GM12878 (cell line): ENCODE data around the gene RCAN2. TPM values are rescaled to one million over a fixed set of nuclear protein-coding genes. Genes with fewer than 3 reads are reported as not detected.

Source experiments
- ATAC-seq: fragments of 200-7000 bp; cut with Tn5 transposase; 3 replicates; pipeline ENCODE4 v1.9.1; 2020; ENCODE audit warnings: mild to moderate bottlenecking, moderate library complexity
- BruUV-seq: library from RNA; stranded (reverse); fragments of 400-500 nt; replicated peaks from 2 replicates; lab custom pipeline; 2021; lab: Mats Ljungman, UMichigan
- CTCF ChIA-PET: fragments of 300-600 bp; sonication (Branson Sonifier 250); formaldehyde crosslinking; extraction: SDS; loops from one replicate; lab custom pipeline; 2021; ENCODE audit warnings: inconsistent platforms; lab: Yijun Ruan, JAX
- POLR2A ChIA-PET: fragments of 350-600 bp; formaldehyde crosslinking; extraction: SDS; loops from one replicate; lab custom pipeline; 2021; ENCODE audit warnings: inconsistent platforms; lab: Charles Lee
- RAD21 ChIA-PET: fragments of 300-600 bp; sonication (Branson Sonifier 250); formaldehyde crosslinking; loops from one replicate; lab custom pipeline; 2023; ENCODE audit warnings: antibody characterized with exemption; ENCODE audit not compliant: unreplicated experiment; lab: Charles Lee
- SMC1A ChIA-PET: fragments of 300-600 bp; sonication (Branson Sonifier 250); formaldehyde crosslinking; loops from one replicate; lab custom pipeline; 2023; ENCODE audit not compliant: unreplicated experiment, uncharacterized antibody; lab: Charles Lee
- DNase-seq: peaks from one replicate; pipeline ENCODE4 v3.0.0-alpha.2; 2011; ENCODE audit warnings: low read depth, low spot score
- FAIRE-seq: peaks from 3 replicates; lab custom pipeline; 2011; peaks lifted over from hg19 to GRCh38; lab: Jason Lieb, UNC
- H2AFZ ChIP-seq: 2 replicates; pipeline ENCODE4 v1.6.0; 2011; ENCODE audit warnings: low read depth, low read length, control low read depth; ENCODE audit not compliant: control insufficient read depth
- H3K27ac ChIP-seq: 2 replicates; pipeline ENCODE4 v1.5.1; 2011; ENCODE audit warnings: control low read depth; ENCODE audit not compliant: control insufficient read depth, insufficient read depth
- H3K27me3 ChIP-seq, 2 experiments: replicated peaks in 1 of 2; 2 replicates each; pipeline versions ENCODE4 v1.6.0 to v1.6.1; 2011; ENCODE audit warnings: low read length in 1 of 2; ENCODE audit not compliant: control insufficient read depth in 2 of 2, insufficient read depth in 2 of 2
- H3K36me3 ChIP-seq, 2 experiments: 2 replicates each; pipeline ENCODE4 v1.5.1; 2011; ENCODE audit warnings: low read length in 1 of 2; ENCODE audit not compliant: control insufficient read depth in 2 of 2, insufficient read depth in 2 of 2
- H3K4me1 ChIP-seq: 2 replicates; pipeline ENCODE4 v1.6.1; 2011; ENCODE audit warnings: mild to moderate bottlenecking, low read length, moderate library complexity, mixed read lengths; ENCODE audit not compliant: control insufficient read depth, insufficient read depth
- H3K4me2 ChIP-seq: 2 replicates; pipeline ENCODE4 v1.6.0; 2011; ENCODE audit warnings: control low read depth; ENCODE audit not compliant: control insufficient read depth, insufficient read depth
- H3K4me3 ChIP-seq: fragments of 200-600 bp; sonication (generic); 2 replicates; pipeline ENCODE4 v1.5.1; 2016
- H3K79me2 ChIP-seq: 2 replicates; pipeline ENCODE4 v1.6.0; 2011; ENCODE audit warnings: low read length; ENCODE audit not compliant: control insufficient read depth, insufficient read depth
- H3K9ac ChIP-seq: 2 replicates; pipeline ENCODE4 v1.8.0; 2011; ENCODE audit warnings: low read length, control low read depth, mixed read lengths; ENCODE audit not compliant: control insufficient read depth, insufficient read depth
- H3K9me3 ChIP-seq: replicated peaks from 3 replicates; pipeline ENCODE4 v1.5.1; 2011; ENCODE audit warnings: mild to moderate bottlenecking, low read length; ENCODE audit not compliant: control insufficient read depth, insufficient read depth
- H4K20me1 ChIP-seq: 2 replicates; pipeline ENCODE4 v1.6.0; 2011; ENCODE audit not compliant: control insufficient read depth, insufficient read depth
- BMI1 ChIP-seq: fragments of 450-650 bp; IDR thresholded peaks from 2 replicates; pipeline ENCODE4 v1.6.1; 2016; ENCODE audit warnings: mild to moderate bottlenecking, moderate library complexity, borderline replicate concordance
- IKZF1 ChIP-seq: fragments of 450-650 bp; conservative IDR thresholded peaks from 2 replicates; pipeline ENCODE4 v1.6.1; 2017; ENCODE audit warnings: antibody characterized with exemption, mild to moderate bottlenecking
- LARP7 ChIP-seq: fragments of 450-650 bp; IDR thresholded peaks from 2 replicates; pipeline ENCODE4 v1.6.1; 2017; ENCODE audit warnings: mild to moderate bottlenecking
- MYB ChIP-seq: fragments of 150-350 bp; IDR thresholded peaks from 2 replicates; pipeline ENCODE4 v1.6.1; 2014; ENCODE audit warnings: mild to moderate bottlenecking, low read depth, low read length, borderline replicate concordance
- PAX8 ChIP-seq: fragments of 450-650 bp; IDR thresholded peaks from 2 replicates; pipeline ENCODE4 v1.6.1; 2017; ENCODE audit warnings: mild to moderate bottlenecking, moderate library complexity
- PKNOX1 ChIP-seq: fragments of 450-650 bp; IDR thresholded peaks from 2 replicates; pipeline ENCODE4 v1.6.1; 2016; ENCODE audit warnings: mild to moderate bottlenecking
- TBL1XR1 ChIP-seq: IDR thresholded peaks from 2 replicates; pipeline ENCODE4 v1.6.1; 2012; ENCODE audit warnings: low read depth, low read length, improper control_type of control experiment
- TCF12 ChIP-seq: IDR thresholded peaks from 2 replicates; pipeline ENCODE4 v1.6.1; 2011; ENCODE audit warnings: low read depth, mild to moderate bottlenecking, low read length
- USF1 ChIP-seq: IDR thresholded peaks from 2 replicates; pipeline ENCODE4 v1.6.1; 2011; ENCODE audit warnings: borderline replicate concordance, low read depth, mild to moderate bottlenecking, moderate library complexity, mixed read lengths, low read length; ENCODE audit not compliant: insufficient read depth; ENCODE audit errors: extremely low read length
- ZBTB11 ChIP-seq: fragments of 450-650 bp; formaldehyde crosslinking; IDR thresholded peaks from 2 replicates; pipeline ENCODE4 v1.5.0; 2022; ENCODE audit warnings: mild to moderate bottlenecking, missing genetic modification characterization
- ZNF207 ChIP-seq: fragments of 450-650 bp; IDR thresholded peaks from 2 replicates; pipeline ENCODE4 v1.6.1; 2014; ENCODE audit warnings: antibody characterized with exemption, mild to moderate bottlenecking, borderline replicate concordance
- ZNF687 ChIP-seq: fragments of 450-650 bp; IDR thresholded peaks from 2 replicates; pipeline ENCODE4 v1.6.1; 2017; ENCODE audit warnings: mild to moderate bottlenecking, moderate library complexity
- WGBS: methylation state at CpG from one replicate; pipeline ENCODE4 v1.1.6; 2016; ENCODE audit warnings: low lambda C conversion rate; ENCODE audit not compliant: insufficient replicate concordance, insufficient coverage; ENCODE audit errors: missing lambda C conversion rate; 5-methylcytosine and 5-hydroxymethylcytosine counted together
- in situ Hi-C: fragments of 300-500 bp; cut with MboI; formaldehyde crosslinking; loops from 9 replicates; pipeline ENCODE4 v1.14.3; 2018; ENCODE audit warnings: mixed read lengths
- intact Hi-C: fragments of 100-400 bp; cut with micrococcal nuclease; formaldehyde crosslinking; loops from one replicate; pipeline ENCODE4 v1.14.2; 2022; ENCODE audit not compliant: unreplicated experiment
- polyA plus RNA-seq, 11 experiments: library from polyadenylated mRNA; depleted of rRNA in 4 of 11; unstranded in 6 of 11; stranded (reverse) in 5 of 11; fragments of >200 nt; fragmentation: Nextera tagmentation in 4 of 11; fragmentation: Illumina TruSeq in 1 of 11; extraction: Ambion mirVana in 4 of 11; extraction: Trizol in 1 of 11; gene quantifications; 1 replicate in 1 of 11; 2 replicates in 10 of 11; pipeline versions ENCODE4 v1.2.1 to v1.2.3, GENCODE V29; 2011 to 2016; ENCODE audit warnings: inconsistent platforms in 2 of 11, missing spikeins in 2 of 11, low read depth in 1 of 11
- total RNA-seq, 4 experiments: library from RNA; depleted of rRNA in 3 of 4; stranded (reverse); fragments of >200 nt in 3 of 4; fragmentation: Illumina TruSeq in 1 of 4; extraction: Trizol in 1 of 4; gene quantifications; 2 replicates each; pipeline versions ENCODE4 v1.2.1 to v1.2.3, GENCODE V29; 2013 to 2021

Gene RCAN2
- total and polyA plus RNA-seq, 10 of the 15 experiments (the other 5 are each of a cell fraction or from before 2014, with no cell fraction given) = 0.06 TPM; not detected in 9

GRCh38 chr6:46310196-46310595, 181.1 kb downstream of the RCAN2 start (continued):
- no peak for TF ChIP-seq ZNF687
- TF ChIP-seq IKZF1 = no peak
- TF ChIP-seq PKNOX1 = no peak
- no peak for TF ChIP-seq BMI1

- H3K9ac ChIP-seq = no peak overlapping the region
- intact Hi-C loops = no loop called here
- POLR2A ChIA-PET = no interaction called here
Observed at GRCh38 chr6:46306431-46306830, 184.8 kb downstream of the RCAN2 start.

More at GRCh38 chr6:46306431-46306830, 184.8 kb downstream of the RCAN2 start:
- H3K27ac ChIP-seq = no peak overlapping the region
- DNase-seq = no peak
- FAIRE-seq = no peak
- H3K9me3 ChIP-seq = no peaks in the 10 kb centered on the region
- no peak for ATAC-seq
- no peaks in the 10 kb centered on the region for H3K4me1 ChIP-seq
- CTCF ChIA-PET = no interaction called here
- in situ Hi-C loops = no loop called here
- H3K4me2 ChIP-seq = no peak overlapping the region
- H2AFZ ChIP-seq = no peak overlapping the region
- SMC1A ChIA-PET = no interaction called here
- no peaks in the 10 kb centered on the region for H4K20me1 ChIP-seq
- WGBS = 15% methylated on average over 2 of the region's 2 CpGs
- no peaks in the 10 kb centered on the region for H3K36me3 ChIP-seq
- BruUV-seq = no TSS peak
- RAD21 ChIA-PET = no interaction called here
- no peak for TF ChIP-seq TBL1XR1
- no peak for TF ChIP-seq ZNF207
- no peak for TF ChIP-seq LARP7
- no peak for TF ChIP-seq ZBTB11 (CRISPR knock-in tag)
- TF ChIP-seq USF1 = no peak
- TF ChIP-seq PAX8 = no peak
- no peak for TF ChIP-seq MYB
- no peak for TF ChIP-seq TCF12
- no peaks in the 10 kb centered on the region for H3K79me2 ChIP-seq
- no peak overlapping the region for H3K4me3 ChIP-seq
- H3K27me3 ChIP-seq = no peaks in the 10 kb centered on the region; a peak in 1 of 4 replicates
